Parathyroid adenoma (tissue), 2 donors: ENCODE results near the gene H6PD.
"Not testable (repeated sequence)": the region's sequence is repeated elsewhere in the genome, so short reads cannot be mapped to it uniquely, and the experiment has no call there.

ENCODE experiments used
- H2AFZ ChIP-seq: fragments of 300-600 bp; sonication (generic); one replicate; pipeline ENCODE4 v1.7.0; 2017; ENCODE audit warnings: antibody characterized with exemption, mild to moderate bottlenecking
- H3K27ac ChIP-seq: fragments of 300-600 bp; sonication (generic); one replicate; pipeline ENCODE4 v1.7.0; 2017
- H3K27me3 ChIP-seq: fragments of 300-600 bp; sonication (generic); one replicate; pipeline ENCODE4 v1.7.0; 2017; ENCODE audit warnings: low read length; ENCODE audit not compliant: control insufficient read depth, insufficient read depth
- H3K36me3 ChIP-seq: fragments of 300-600 bp; sonication (generic); one replicate; pipeline ENCODE4 v1.7.0; 2017; ENCODE audit warnings: low read length; ENCODE audit not compliant: control insufficient read depth, insufficient read depth
- H3K4me1 ChIP-seq: fragments of 300-600 bp; sonication (generic); one replicate; pipeline ENCODE4 v1.7.0; 2017; ENCODE audit warnings: control low read depth
- H3K4me2 ChIP-seq: fragments of 300-600 bp; sonication (generic); one replicate; pipeline ENCODE4 v1.7.0; 2017; ENCODE audit warnings: low read length
- H3K4me3 ChIP-seq: fragments of 300-600 bp; sonication (generic); one replicate; pipeline ENCODE4 v1.7.0; 2017; ENCODE audit warnings: low read depth, low read length
- H3K79me2 ChIP-seq: fragments of 300-600 bp; sonication (generic); one replicate; pipeline ENCODE4 v1.7.0; 2017; ENCODE audit warnings: control low read depth
- H3K9ac ChIP-seq: fragments of 300-600 bp; sonication (generic); one replicate; pipeline ENCODE4 v1.7.0; 2017; ENCODE audit warnings: mild to moderate bottlenecking
- H3K9me3 ChIP-seq: fragments of 300-600 bp; sonication (generic); one replicate; pipeline ENCODE4 v1.7.0; 2017; ENCODE audit warnings: low read length; ENCODE audit not compliant: control insufficient read depth
- TF ChIP-seq, protein P1 (sequence below): fragments of 300-600 bp; sonication (generic); IDR thresholded peaks from one replicate; pipeline ENCODE4 v1.7.0; 2017; ENCODE audit warnings: antibody characterized with exemption, mild to moderate bottlenecking
- donor health status: primary hyperparathyroidism.

H6PD gene

GRCh38 chr1:9295884-9296283 lies 61.3 kb downstream of the H6PD start:
- Histone ChIP-seq H2AFZ (no peak overlapping the region), H3K36me3 (no peaks in the 10 kb centered on the region), H3K4me3 (no peak overlapping the region), H3K9me3 (no peaks in the 10 kb centered on the region), H3K9ac (no peak overlapping the region), H3K27me3 (no peaks in the 10 kb centered on the region), H3K79me2 (peaks cover 5% of the 10 kb centered on the region), H3K27ac (no peak overlapping the region), H3K4me1 (peaks cover 8% of the 10 kb centered on the region), H3K4me2 (no peak overlapping the region)
- TF ChIP-seq, protein P1, sequence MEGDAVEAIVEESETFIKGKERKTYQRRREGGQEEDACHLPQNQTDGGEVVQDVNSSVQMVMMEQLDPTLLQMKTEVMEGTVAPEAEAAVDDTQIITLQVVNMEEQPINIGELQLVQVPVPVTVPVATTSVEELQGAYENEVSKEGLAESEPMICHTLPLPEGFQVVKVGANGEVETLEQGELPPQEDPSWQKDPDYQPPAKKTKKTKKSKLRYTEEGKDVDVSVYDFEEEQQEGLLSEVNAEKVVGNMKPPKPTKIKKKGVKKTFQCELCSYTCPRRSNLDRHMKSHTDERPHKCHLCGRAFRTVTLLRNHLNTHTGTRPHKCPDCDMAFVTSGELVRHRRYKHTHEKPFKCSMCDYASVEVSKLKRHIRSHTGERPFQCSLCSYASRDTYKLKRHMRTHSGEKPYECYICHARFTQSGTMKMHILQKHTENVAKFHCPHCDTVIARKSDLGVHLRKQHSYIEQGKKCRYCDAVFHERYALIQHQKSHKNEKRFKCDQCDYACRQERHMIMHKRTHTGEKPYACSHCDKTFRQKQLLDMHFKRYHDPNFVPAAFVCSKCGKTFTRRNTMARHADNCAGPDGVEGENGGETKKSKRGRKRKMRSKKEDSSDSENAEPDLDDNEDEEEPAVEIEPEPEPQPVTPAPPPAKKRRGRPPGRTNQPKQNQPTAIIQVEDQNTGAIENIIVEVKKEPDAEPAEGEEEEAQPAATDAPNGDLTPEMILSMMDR, result no peak

GRCh38 chr1:9296850-9297249 lies 62.3 kb downstream of the H6PD start:
- Histone ChIP-seq H3K4me1 (peaks cover 5% of the 10 kb centered on the region), H3K4me2 (no peak overlapping the region), H3K9me3 (no peaks in the 10 kb centered on the region), H3K4me3 (no peak overlapping the region), H3K9ac (no peak overlapping the region), H3K27ac (no peak overlapping the region), H3K27me3 (no peaks in the 10 kb centered on the region), H3K79me2 (peaks cover 6% of the 10 kb centered on the region), H3K36me3 (no peaks in the 10 kb centered on the region), H2AFZ (no peak overlapping the region)
- TF ChIP-seq, protein P1, result no peak

GRCh38 chr1:9297831-9298230 lies 63.3 kb downstream of the H6PD start:
- Histone ChIP-seq H3K9ac (no peak overlapping the region), H3K36me3 (no peaks in the 10 kb centered on the region), H3K79me2 (peaks cover 6% of the 10 kb centered on the region), H3K27me3 (no peaks in the 10 kb centered on the region), H3K4me2 (no peak overlapping the region), H3K4me1 (peaks cover 4% of the 10 kb centered on the region), H3K9me3 (no peaks in the 10 kb centered on the region), H2AFZ (no peak overlapping the region), H3K27ac (no peak overlapping the region), H3K4me3 (no peak overlapping the region)
- TF ChIP-seq, protein P1, result no peak

DNA sequence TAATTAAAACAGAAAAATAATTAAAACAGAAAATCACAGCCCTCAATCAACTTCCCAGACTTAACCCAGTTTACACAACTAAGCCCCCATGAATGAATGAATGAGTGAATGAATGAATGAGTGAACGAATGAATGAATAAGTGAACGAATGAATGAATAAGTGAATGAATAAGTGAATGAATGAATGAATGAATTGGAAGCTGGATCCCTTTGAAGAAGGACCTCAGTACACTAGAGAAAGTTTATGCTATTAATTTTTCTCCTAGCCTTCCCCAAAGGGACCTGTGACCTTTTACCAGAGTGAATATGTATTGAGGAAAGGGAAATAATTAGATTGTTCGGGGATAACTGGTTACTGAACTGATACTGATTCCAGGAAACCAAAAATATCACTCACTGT lies 63.7 kb downstream of the H6PD start:
- TF ChIP-seq, protein P1, result no peak
- no peak overlapping the region for H2AFZ ChIP-seq
- H3K9ac ChIP-seq, result no peak overlapping the region
- no peak overlapping the region for H3K4me3 ChIP-seq
- no peaks in the 10 kb centered on the region for H3K36me3 ChIP-seq
- H3K4me2 ChIP-seq, result no peak overlapping the region
- H3K79me2 ChIP-seq, result peaks cover 6% of the 10 kb centered on the region
- H3K27me3 ChIP-seq, result no peaks in the 10 kb centered on the region
- no peak overlapping the region for H3K27ac ChIP-seq
- H3K4me1 ChIP-seq, result peaks cover 6% of the 10 kb centered on the region
- no peaks in the 10 kb centered on the region for H3K9me3 ChIP-seq

- H3K4me1 ChIP-seq, H3K79me2 ChIP-seq, H3K9me3 ChIP-seq, H3K4me2 ChIP-seq, H2AFZ ChIP-seq, H3K36me3 ChIP-seq, H3K27ac ChIP-seq, H3K27me3 ChIP-seq, H3K4me3 ChIP-seq, H3K9ac ChIP-seq: not testable (repeated sequence)
These were observed 65.3 kb downstream of the H6PD start for GRCh38 chr1:9299571-9300541.
